Activated T-cell treated with anti-CD3 and anti-CD28 coated beads for 24 hours (primary cell): ENCODE measurements around the gene ZNF593OS.

Source experiments
- DNase-seq: peaks from one replicate; pipeline ENCODE4 v3.0.0-alpha.2; 2020; ENCODE audit warnings: low read depth

Gene ZNF593OS

GRCh38 chr1:26171084-26172072 is at the start of gene ZNF593OS:
TSS of gene ZNF593OS (minus strand) at chr1:26171832. CDS start at chr1:26171661, 171 bp downstream.
- no peak for DNase-seq

GRCh38 chr1:26221094-26221493 is 49.5 kb upstream of the ZNF593OS start:
- no peak for DNase-seq

GRCh38 chr1:26220199-26220912 is 48.7 kb upstream of the ZNF593OS start:
- DNase-seq: no peak

GRCh38 chr1:26218906-26219494 is 47.4 kb upstream of the ZNF593OS start:
- DNase-seq: no peak

GRCh38 chr1:26215246-26215645 is 43.6 kb upstream of the ZNF593OS start:
- no peak for DNase-seq

- no peak for DNase-seq
These were observed 41.8 kb upstream of the ZNF593OS start for GRCh38 chr1:26213335-26213905.

- DNase-seq: no peak
These were observed 41.1 kb upstream of the ZNF593OS start for GRCh38 chr1:26212726-26213125.

GRCh38 chr1:26210147-26210870 is 38.7 kb upstream of the ZNF593OS start:
- DNase-seq: no peak

GRCh38 chr1:26203642-26204318 is 32.1 kb upstream of the ZNF593OS start:
- no peak for DNase-seq

- DNase-seq: no peak
These were observed 28.8 kb upstream of the ZNF593OS start for GRCh38 chr1:26200413-26200812.

GRCh38 chr1:26197813-26198212 is 26.2 kb upstream of the ZNF593OS start:
- DNase-seq: no peak

GRCh38 chr1:26197301-26197700 is 25.7 kb upstream of the ZNF593OS start:
- no peak for DNase-seq

- no peak for DNase-seq
These were observed 24.2 kb upstream of the ZNF593OS start for GRCh38 chr1:26195805-26196204.

- DNase-seq: no peak
These were observed 20.1 kb upstream of the ZNF593OS start for GRCh38 chr1:26191739-26192138.

- DNase-seq: no peak
These were observed 18.8 kb upstream of the ZNF593OS start, which contains the start of gene CATSPER4 for GRCh38 chr1:26190373-26190987. TSS of gene CATSPER4 (plus strand) at chr1:26190602. CDS start at chr1:26190628, 26 bp downstream.

GRCh38 chr1:26189751-26190275 is 18.2 kb upstream of the ZNF593OS start:
- DNase-seq: no peak

GRCh38 chr1:26189331-26189730 is 17.7 kb upstream of the ZNF593OS start:
- DNase-seq: no peak

- no peak for DNase-seq
These were observed 16.8 kb upstream of the ZNF593OS start for GRCh38 chr1:26188477-26188876.

GRCh38 chr1:26187882-26188281 is 16.2 kb upstream of the ZNF593OS start:
- DNase-seq: no peak

- DNase-seq: no peak
These were observed 13.3 kb upstream of the ZNF593OS start for GRCh38 chr1:26184883-26185282.
